Measurements from ENCODE around the gene ATP5F1B.

GRCh38 chr12:56599041-56599440, 46.7 kb downstream of the ATP5F1B start:
- no peak for TF ChIP-seq REST (IDR thresholded peaks at IDR 0.05; ENCODE audit: insufficient read depth in 1 of 2, low read depth in 2 of 2, low read length in 2 of 2)
- no peak for TF ChIP-seq POLR2AphosphoS5 (IDR thresholded peaks at IDR 0.05; ENCODE audit: low read depth, low read length)
- no peak for TF ChIP-seq TAF1 (IDR thresholded peaks at IDR 0.05; ENCODE audit: borderline replicate concordance, insufficient read depth, low read length)
